Adipocyte (in vitro differentiated cells): Measurements from ENCODE around the gene GLIS1.

Experiments
- DNase-seq: peaks from one replicate; pipeline ENCODE4 v3.0.0-alpha.2; 2015; ENCODE audit warnings: low read depth
- H3K27me3 ChIP-seq: replicated peaks from 2 replicates; pipeline ENCODE4 v1.7.0; 2013; ENCODE audit warnings: mild to moderate bottlenecking, low read length, moderate library complexity; ENCODE audit not compliant: control insufficient read depth, insufficient read depth
- H3K36me3 ChIP-seq: 2 replicates; pipeline ENCODE4 v1.7.0; 2013; ENCODE audit warnings: low read length, mild to moderate bottlenecking, moderate library complexity; ENCODE audit not compliant: control insufficient read depth, insufficient read depth, severe bottlenecking
- H3K4me1 ChIP-seq: 2 replicates; pipeline ENCODE4 v1.7.0; 2013; ENCODE audit warnings: mild to moderate bottlenecking, low read length, moderate library complexity; ENCODE audit not compliant: control insufficient read depth, insufficient read depth
- H3K4me3 ChIP-seq: 2 replicates; pipeline ENCODE4 v1.7.0; 2013; ENCODE audit warnings: mild to moderate bottlenecking, low read length, moderate library complexity
- H3K9ac ChIP-seq: 2 replicates; pipeline ENCODE4 v1.7.0; 2013; ENCODE audit warnings: mild to moderate bottlenecking, low read length, moderate library complexity
- H3K9me3 ChIP-seq: 2 replicates; pipeline ENCODE4 v1.7.0; 2013; ENCODE audit warnings: mild to moderate bottlenecking, low read length, moderate library complexity; ENCODE audit not compliant: control insufficient read depth

GLIS1 gene

DNA sequence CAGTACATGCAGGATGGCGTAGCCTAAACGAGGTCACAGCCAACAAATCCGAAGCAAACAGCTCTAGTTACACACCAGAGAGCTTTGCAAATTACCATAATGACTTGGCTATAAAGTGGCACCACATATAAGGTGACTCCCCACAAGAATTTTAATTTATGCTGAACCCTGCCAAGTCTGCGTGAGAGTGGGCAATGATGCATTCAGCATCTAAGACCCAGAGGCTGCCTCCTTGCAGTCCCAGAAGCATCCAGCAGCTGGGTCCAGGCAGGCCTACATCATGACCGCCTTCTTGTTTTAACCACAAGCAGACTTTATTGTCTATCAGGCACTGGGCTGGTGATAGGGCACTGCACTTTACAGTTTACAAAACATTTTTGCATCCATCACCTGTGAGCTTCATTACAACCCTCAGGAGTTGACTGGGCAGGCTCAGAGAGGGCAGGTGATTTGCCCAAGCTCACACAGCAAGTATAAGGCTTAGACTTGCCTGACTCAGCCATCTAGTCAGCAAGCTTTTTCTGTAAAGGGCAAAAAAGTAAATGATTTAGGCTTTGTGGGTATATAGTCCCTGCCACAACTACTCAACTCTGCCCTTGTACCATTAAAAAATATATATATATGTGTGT is 134.6 kb downstream of the GLIS1 start:
- H3K36me3 ChIP-seq, result no peaks in the 10 kb centered on the region
- H3K9ac ChIP-seq, result no peak overlapping the region
- no peak for DNase-seq
- no peaks in the 10 kb centered on the region for H3K4me1 ChIP-seq
- peaks cover 31% of the 10 kb centered on the region for H3K27me3 ChIP-seq
- H3K4me3 ChIP-seq, result no peak overlapping the region
- H3K9me3 ChIP-seq, result peaks cover 5% of the 10 kb centered on the region

- Histone ChIP-seq H3K4me1 (no peaks in the 10 kb centered on the region), H3K9ac (no peak overlapping the region), H3K9me3 (no peaks in the 10 kb centered on the region), H3K27me3 (peaks cover 31% of the 10 kb centered on the region), H3K36me3 (no peaks in the 10 kb centered on the region), H3K4me3 (no peak overlapping the region)
- DNase-seq, result no peak
Observed at GRCh38 chr1:53603431-53603830, 135.5 kb downstream of the GLIS1 start.

DNA sequence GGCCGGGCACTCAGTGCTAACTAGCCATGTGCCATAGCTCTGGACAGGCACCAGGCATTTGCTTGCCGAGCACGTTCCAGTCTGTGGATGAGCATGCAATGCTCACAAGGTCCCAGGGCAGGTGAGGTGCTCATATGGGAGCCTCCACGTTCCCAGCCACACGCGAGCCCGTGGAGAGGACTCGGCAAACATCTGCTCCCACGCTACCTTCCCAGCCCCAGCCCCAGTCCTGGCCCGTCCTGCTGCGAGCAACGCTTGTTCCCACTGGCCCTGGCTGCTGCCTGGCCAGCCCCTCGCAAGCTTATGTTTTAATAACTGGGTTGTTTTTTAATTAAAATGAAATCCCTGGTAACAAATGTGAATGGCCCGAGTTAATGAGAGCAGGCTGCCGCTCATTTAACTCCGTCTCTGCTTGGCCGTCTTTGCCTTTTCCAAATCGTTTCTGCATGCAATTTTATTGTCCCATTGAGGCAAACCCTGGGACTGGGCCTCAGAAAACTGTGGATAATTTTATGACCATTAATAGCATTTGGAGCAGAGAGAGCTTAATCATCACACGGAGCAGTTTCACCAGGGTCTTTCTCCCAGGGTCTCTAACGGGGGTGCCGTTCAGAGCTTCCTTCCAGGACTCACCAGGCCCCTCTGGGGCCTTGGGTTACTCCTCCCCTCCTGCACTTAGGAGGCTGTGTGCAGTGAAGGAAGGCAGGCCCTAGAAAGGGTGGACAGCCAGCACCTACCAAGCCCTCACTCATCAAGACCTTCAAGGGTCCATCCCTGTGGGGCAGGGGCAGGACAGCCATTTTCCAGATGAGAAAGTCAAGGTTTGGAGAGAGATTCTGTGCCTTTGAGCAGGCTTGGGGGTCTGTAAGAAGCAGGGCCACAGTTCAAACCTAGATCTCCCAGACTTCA is 136.8 kb downstream of the GLIS1 start:
- no peak for DNase-seq
- Histone ChIP-seq H3K27me3 (peaks cover 28% of the 10 kb centered on the region), H3K9me3 (no peaks in the 10 kb centered on the region), H3K4me3 (no peak overlapping the region), H3K36me3 (no peaks in the 10 kb centered on the region), H3K4me1 (no peaks in the 10 kb centered on the region), H3K9ac (no peak overlapping the region)

GRCh38 chr1:53601031-53601745 is 137.8 kb downstream of the GLIS1 start:
- Histone ChIP-seq H3K9me3 (no peaks in the 10 kb centered on the region), H3K27me3 (peaks cover 31% of the 10 kb centered on the region), H3K4me3 (no peak overlapping the region), H3K9ac (no peak overlapping the region), H3K36me3 (peaks cover under 1% of the 10 kb centered on the region), H3K4me1 (no peaks in the 10 kb centered on the region)
- DNase-seq, result no peak

DNA sequence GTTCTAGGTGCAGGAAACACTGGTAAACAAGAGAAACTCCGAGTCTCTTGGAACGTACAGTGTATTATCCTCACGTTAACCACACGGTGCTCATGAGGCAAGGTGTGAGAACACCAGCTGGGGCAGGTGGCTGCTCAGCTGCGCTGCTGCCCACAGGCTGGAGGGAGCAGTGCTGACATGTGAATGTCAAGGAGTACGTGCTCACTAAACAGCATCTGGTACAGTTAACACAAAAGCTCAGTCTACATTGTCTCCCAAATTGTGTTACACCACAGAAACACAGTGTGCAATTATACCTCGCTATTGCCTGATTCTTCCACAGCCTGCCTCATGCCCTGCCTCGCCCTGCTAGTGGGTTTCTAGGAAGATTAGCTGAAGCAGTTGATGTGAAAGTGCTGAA is 138.4 kb downstream of the GLIS1 start:
- no peak for DNase-seq
- Histone ChIP-seq H3K4me3 (no peak overlapping the region), H3K36me3 (peaks cover 7% of the 10 kb centered on the region), H3K4me1 (no peaks in the 10 kb centered on the region), H3K9ac (no peak overlapping the region), H3K9me3 (no peaks in the 10 kb centered on the region), H3K27me3 (peaks cover 29% of the 10 kb centered on the region)

DNA sequence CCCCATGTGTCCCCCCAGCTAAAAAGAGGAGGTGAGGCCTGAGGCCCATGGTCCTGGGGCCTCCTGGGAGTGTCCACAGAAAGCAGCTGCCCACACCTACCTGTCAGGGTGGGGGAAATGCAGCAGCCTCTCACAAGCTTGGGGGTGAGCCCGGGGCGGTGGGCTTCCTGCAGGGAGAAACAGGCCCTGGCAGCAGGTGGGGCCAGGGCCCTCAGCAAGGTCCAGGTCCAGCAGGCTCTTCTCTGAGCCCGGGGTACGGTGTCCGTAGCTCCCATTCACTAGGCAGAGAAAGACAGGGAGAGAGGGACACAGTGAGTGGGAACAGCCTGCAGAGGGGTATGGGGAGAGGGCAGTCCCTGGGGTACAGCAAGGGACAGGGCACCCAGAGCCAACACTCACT is 139.0 kb downstream of the GLIS1 start:
- H3K9ac ChIP-seq, result no peak overlapping the region
- H3K36me3 ChIP-seq, result peaks cover 7% of the 10 kb centered on the region
- H3K27me3 ChIP-seq, result peaks cover 27% of the 10 kb centered on the region
- no peaks in the 10 kb centered on the region for H3K4me1 ChIP-seq
- no peaks in the 10 kb centered on the region for H3K9me3 ChIP-seq
- DNase-seq, result no peak
- no peak overlapping the region for H3K4me3 ChIP-seq

- H3K4me3 ChIP-seq, result no peak overlapping the region
Observed at GRCh38 chr1:53599481-53599880, 139.5 kb downstream of the GLIS1 start.

GRCh38 chr1:53598966-53599365 is 140.0 kb downstream of the GLIS1 start:
- Histone ChIP-seq H3K4me3 (no peak overlapping the region), H3K36me3 (peaks cover 7% of the 10 kb centered on the region), H3K27me3 (peaks cover 30% of the 10 kb centered on the region), H3K9ac (no peak overlapping the region), H3K4me1 (no peaks in the 10 kb centered on the region), H3K9me3 (no peaks in the 10 kb centered on the region)
- no peak for DNase-seq

More at GRCh38 chr1:53599481-53599880, 139.5 kb downstream of the GLIS1 start:
- H3K9ac ChIP-seq, result no peak overlapping the region
- H3K9me3 ChIP-seq, result no peaks in the 10 kb centered on the region
- no peak for DNase-seq
- peaks cover 7% of the 10 kb centered on the region for H3K36me3 ChIP-seq
- H3K4me1 ChIP-seq, result no peaks in the 10 kb centered on the region
- peaks cover 30% of the 10 kb centered on the region for H3K27me3 ChIP-seq

GRCh38 chr1:53595906-53596305 is 143.1 kb downstream of the GLIS1 start:
- H3K4me3 ChIP-seq, result no peak overlapping the region
- H3K9me3 ChIP-seq, result no peaks in the 10 kb centered on the region
- H3K9ac ChIP-seq, result no peak overlapping the region
- peaks cover 16% of the 10 kb centered on the region for H3K27me3 ChIP-seq
- H3K4me1 ChIP-seq, result no peaks in the 10 kb centered on the region
- peaks cover 7% of the 10 kb centered on the region for H3K36me3 ChIP-seq
- no peak for DNase-seq

DNA sequence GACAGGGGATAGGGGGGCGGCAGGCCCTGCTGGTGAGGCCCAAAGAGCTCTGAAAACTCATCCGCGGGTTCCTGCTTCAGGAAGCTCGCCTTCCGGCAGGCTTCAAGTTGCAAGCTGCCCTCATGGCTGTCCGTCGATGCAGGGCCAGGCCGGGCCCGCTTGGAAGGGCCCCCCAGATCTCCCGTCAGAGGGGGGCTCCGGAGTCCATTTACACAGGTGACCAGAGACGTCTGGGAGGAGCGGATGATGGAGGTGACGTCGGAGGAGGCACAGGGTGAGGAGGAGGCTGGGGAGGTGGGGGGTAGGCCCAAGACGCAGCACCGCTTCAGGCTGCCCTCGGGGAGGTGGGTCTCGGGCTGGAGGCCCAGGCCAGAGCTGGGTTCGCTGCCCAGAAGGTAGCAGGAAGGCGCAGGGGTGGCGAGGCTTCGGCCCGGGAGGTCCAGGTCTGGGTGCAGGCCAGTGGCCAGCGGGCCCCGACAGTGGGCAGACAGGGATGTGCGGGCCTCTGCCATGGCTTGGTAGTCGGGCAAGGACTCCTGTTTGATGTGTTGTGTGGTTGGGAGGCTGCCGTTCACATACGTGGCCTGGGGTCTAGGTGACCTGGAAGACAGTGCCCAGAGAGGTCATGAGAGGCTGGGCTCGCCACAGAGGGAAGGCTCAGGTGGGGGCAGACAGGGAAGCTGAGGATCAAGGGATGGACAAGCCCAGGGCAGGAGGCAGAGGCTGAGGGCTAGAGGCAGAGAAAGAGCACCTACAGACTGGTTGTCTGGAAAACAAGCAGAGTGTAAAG is 144.4 kb downstream of the GLIS1 start:
- H3K4me1 ChIP-seq, result no peaks in the 10 kb centered on the region
- no peaks in the 10 kb centered on the region for H3K9me3 ChIP-seq
- DNase-seq, result no peak
- no peak overlapping the region for H3K4me3 ChIP-seq
- H3K27me3 ChIP-seq, result peaks cover 11% of the 10 kb centered on the region
- no peak overlapping the region for H3K9ac ChIP-seq
- peaks cover 7% of the 10 kb centered on the region for H3K36me3 ChIP-seq
